MCF 10A (cell line): Measurements from ENCODE around the gene ITGB1. TPM values are rescaled to one million over a fixed set of nuclear protein-coding genes. Genes with fewer than 3 reads are reported as not detected.
A peak's percentile ranks its signal among the peaks of the same experiment; 100 is the strongest.
"Not testable (repeated sequence)": the region's sequence is repeated elsewhere in the genome, so short reads cannot be mapped to it uniquely, and the experiment has no call there.

ENCODE experiments used
- BruUV-seq: library from RNA; stranded (reverse); fragments of 400-500 nt; replicated peaks from 2 replicates; lab custom pipeline; 2021; lab: Mats Ljungman, UMichigan
- CTCF ChIA-PET: fragments of 300-600 bp; sonication (Branson Sonifier 250); formaldehyde crosslinking; extraction: SDS; loops from one replicate; lab custom pipeline; 2021; ENCODE audit warnings: antibody characterized with exemption, inconsistent platforms; lab: Yijun Ruan, JAX
- POLR2A ChIA-PET: fragments of 300-600, 350-650 bp; sonication (Branson Sonifier 250); formaldehyde crosslinking; extraction: SDS; loops from one replicate; lab custom pipeline; 2020; ENCODE audit warnings: antibody characterized with exemption, inconsistent platforms; lab: Yijun Ruan, JAX
- DNase-seq: peaks from one replicate; pipeline ENCODE4 v3.0.0-alpha.2; 2018; ENCODE audit not compliant: unreplicated experiment
- H3K27ac Mint-ChIP-seq: one replicate; pipeline ENCODE4 v1.8.0; 2022; ENCODE audit warnings: mild to moderate bottlenecking, low read depth, mixed read lengths; ENCODE audit not compliant: unreplicated experiment
- H3K27me3 Mint-ChIP-seq: one replicate; pipeline ENCODE4 v1.8.0; 2022; ENCODE audit warnings: mixed read lengths; ENCODE audit not compliant: insufficient read depth, unreplicated experiment
- H3K36me3 Mint-ChIP-seq: one replicate; pipeline ENCODE4 v1.8.0; 2022; ENCODE audit warnings: mild to moderate bottlenecking, moderate library complexity, mixed read lengths; ENCODE audit not compliant: insufficient read depth, unreplicated experiment
- H3K4me1 Mint-ChIP-seq: one replicate; pipeline ENCODE4 v1.8.0; 2022; ENCODE audit warnings: mixed read lengths; ENCODE audit not compliant: insufficient read depth, unreplicated experiment
- H3K4me3 Mint-ChIP-seq: one replicate; pipeline ENCODE4 v1.8.0; 2022; ENCODE audit warnings: mild to moderate bottlenecking, moderate library complexity, mixed read lengths; ENCODE audit not compliant: unreplicated experiment
- H3K9me3 Mint-ChIP-seq: one replicate; pipeline ENCODE4 v1.8.0; 2022; ENCODE audit warnings: mixed read lengths; ENCODE audit not compliant: unreplicated experiment
- intact Hi-C: fragments of 100-400 bp; cut with micrococcal nuclease; formaldehyde crosslinking; loops from 2 replicates; pipeline ENCODE4 v1.14.1; 2022
- total RNA-seq: library from RNA; stranded (reverse); gene quantifications from 2 replicates; pipeline ENCODE4 v1.2.3, GENCODE V29; 2022
- TF ChIP-seq, protein P1 (sequence below): fragments of 200-600 bp; IDR thresholded peaks from one replicate; pipeline ENCODE4 v1.8.0; 2022; ENCODE audit warnings: antibody characterized with exemption, mild to moderate bottlenecking; ENCODE audit not compliant: unreplicated experiment

The ITGB1 gene
- total RNA-seq, 1 experiment from 2014 or later, result 703 TPM

- intact Hi-C loops, result loop anchor here (10.0 kb wide), 1 partner anchor 627 kb away; no protein-coding TSS in a partner anchor
- TF ChIP-seq, protein P1, sequence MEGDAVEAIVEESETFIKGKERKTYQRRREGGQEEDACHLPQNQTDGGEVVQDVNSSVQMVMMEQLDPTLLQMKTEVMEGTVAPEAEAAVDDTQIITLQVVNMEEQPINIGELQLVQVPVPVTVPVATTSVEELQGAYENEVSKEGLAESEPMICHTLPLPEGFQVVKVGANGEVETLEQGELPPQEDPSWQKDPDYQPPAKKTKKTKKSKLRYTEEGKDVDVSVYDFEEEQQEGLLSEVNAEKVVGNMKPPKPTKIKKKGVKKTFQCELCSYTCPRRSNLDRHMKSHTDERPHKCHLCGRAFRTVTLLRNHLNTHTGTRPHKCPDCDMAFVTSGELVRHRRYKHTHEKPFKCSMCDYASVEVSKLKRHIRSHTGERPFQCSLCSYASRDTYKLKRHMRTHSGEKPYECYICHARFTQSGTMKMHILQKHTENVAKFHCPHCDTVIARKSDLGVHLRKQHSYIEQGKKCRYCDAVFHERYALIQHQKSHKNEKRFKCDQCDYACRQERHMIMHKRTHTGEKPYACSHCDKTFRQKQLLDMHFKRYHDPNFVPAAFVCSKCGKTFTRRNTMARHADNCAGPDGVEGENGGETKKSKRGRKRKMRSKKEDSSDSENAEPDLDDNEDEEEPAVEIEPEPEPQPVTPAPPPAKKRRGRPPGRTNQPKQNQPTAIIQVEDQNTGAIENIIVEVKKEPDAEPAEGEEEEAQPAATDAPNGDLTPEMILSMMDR, result no peak
- Mint-ChIP-seq H3K4me3 (no peak overlapping the region), H3K9me3 (no peaks in the 10 kb centered on the region), H3K4me1 (peaks cover 21% of the 10 kb centered on the region), H3K36me3 (peaks cover 7% of the 10 kb centered on the region), H3K27me3 (no peaks in the 10 kb centered on the region), H3K27ac (no peak overlapping the region)
- BruUV-seq, result no TSS peak
- POLR2A ChIA-PET, result interaction anchor here (0.6 to 13.8 kb wide), 8 partner anchors 11 to 72 kb away, joined by 3 to 335 read pairs (median 3); no protein-coding TSS in a partner anchor
- CTCF ChIA-PET, result interaction anchor here (0.6 to 1.2 kb wide), 3 partner anchors 14 to 832 kb away, joined by 3 read pairs; no protein-coding TSS in a partner anchor
- no peak for DNase-seq
Observed at GRCh38 chr10:33001908-33002492, 44.0 kb upstream of the ITGB1 start.

- H3K27me3 Mint-ChIP-seq, BruUV-seq, CTCF ChIA-PET, H3K36me3 Mint-ChIP-seq, H3K9me3 Mint-ChIP-seq, intact Hi-C loops: not testable (repeated sequence)
- H3K4me1 Mint-ChIP-seq, result peaks cover 28% of the 10 kb centered on the region
- H3K27ac Mint-ChIP-seq, result peak overlapping the region; percentile 89
- DNase-seq, result peak; percentile 73
- POLR2A ChIA-PET, result interaction anchor here (0.6 to 13.8 kb wide), 13 partner anchors 8 to 78 kb away, joined by 3 to 335 read pairs (median 4); no protein-coding TSS in a partner anchor
- H3K4me3 Mint-ChIP-seq, result peak overlapping the region; percentile 28
Observed at GRCh38 chr10:32998060-32998581, 40.1 kb upstream of the ITGB1 start.

DNA sequence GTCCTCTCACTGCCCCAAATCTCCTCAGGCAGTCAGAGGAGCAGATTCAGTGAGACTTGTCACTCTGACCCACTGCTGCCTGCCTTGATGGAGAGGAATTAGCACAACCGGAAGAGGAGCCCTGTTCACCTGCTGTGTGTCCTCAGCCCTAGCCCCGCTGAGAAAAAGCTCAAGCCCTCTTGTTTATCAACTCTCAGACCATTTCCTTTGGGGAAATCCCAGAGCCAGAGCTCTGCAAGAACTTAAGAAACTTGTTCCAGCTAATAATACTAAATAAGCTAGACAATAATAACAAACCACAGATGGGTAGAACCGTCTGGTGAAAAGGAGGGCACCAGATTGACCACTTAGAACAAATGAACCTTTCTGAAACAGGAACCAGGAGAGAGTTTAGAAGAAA, 37.7 kb upstream of the ITGB1 start:
- BruUV-seq, result no TSS peak
- Mint-ChIP-seq H3K27me3 (no peaks in the 10 kb centered on the region), H3K4me1 (peaks cover 28% of the 10 kb centered on the region), H3K36me3 (no peaks in the 10 kb centered on the region), H3K4me3 (no peak overlapping the region), H3K27ac (no peak overlapping the region), H3K9me3 (peaks cover 4% of the 10 kb centered on the region)
- POLR2A ChIA-PET, result interaction anchor here (1.3 to 13.8 kb wide), 2 partner anchors 8 to 12 kb away, joined by 4 to 335 read pairs; no protein-coding TSS in a partner anchor
- intact Hi-C loops, result no loop called here
- DNase-seq, result no peak
- TF ChIP-seq, protein P1, result no peak
- CTCF ChIA-PET, result no interaction called here

- H3K4me1 Mint-ChIP-seq, result peaks cover 28% of the 10 kb centered on the region
- no peaks in the 10 kb centered on the region for H3K36me3 Mint-ChIP-seq
- BruUV-seq, result no TSS peak
- POLR2A ChIA-PET, result interaction anchor here (1.3 to 13.8 kb wide), 2 partner anchors 9 to 11 kb away, joined by 4 to 335 read pairs; no protein-coding TSS in a partner anchor
- H3K4me3 Mint-ChIP-seq, result no peak overlapping the region
- no peak overlapping the region for H3K27ac Mint-ChIP-seq
- H3K27me3 Mint-ChIP-seq, result no peaks in the 10 kb centered on the region
- CTCF ChIA-PET, result no interaction called here
- H3K9me3 Mint-ChIP-seq, result peaks cover 6% of the 10 kb centered on the region
- TF ChIP-seq, protein P1, result no peak
- intact Hi-C loops, result no loop called here
- no peak for DNase-seq
Observed at GRCh38 chr10:32995066-32995622, 37.1 kb upstream of the ITGB1 start.

GRCh38 chr10:32994632-32995031, 36.6 kb upstream of the ITGB1 start:
- intact Hi-C loops, CTCF ChIA-PET, H3K9me3 Mint-ChIP-seq, H3K27ac Mint-ChIP-seq, H3K27me3 Mint-ChIP-seq, DNase-seq, BruUV-seq, H3K36me3 Mint-ChIP-seq, H3K4me3 Mint-ChIP-seq: not testable (repeated sequence)
- peaks cover 28% of the 10 kb centered on the region for H3K4me1 Mint-ChIP-seq
- POLR2A ChIA-PET, result interaction anchor here (1.3 to 13.8 kb wide), 2 partner anchors 9 to 11 kb away, joined by 4 to 335 read pairs; no protein-coding TSS in a partner anchor

DNA sequence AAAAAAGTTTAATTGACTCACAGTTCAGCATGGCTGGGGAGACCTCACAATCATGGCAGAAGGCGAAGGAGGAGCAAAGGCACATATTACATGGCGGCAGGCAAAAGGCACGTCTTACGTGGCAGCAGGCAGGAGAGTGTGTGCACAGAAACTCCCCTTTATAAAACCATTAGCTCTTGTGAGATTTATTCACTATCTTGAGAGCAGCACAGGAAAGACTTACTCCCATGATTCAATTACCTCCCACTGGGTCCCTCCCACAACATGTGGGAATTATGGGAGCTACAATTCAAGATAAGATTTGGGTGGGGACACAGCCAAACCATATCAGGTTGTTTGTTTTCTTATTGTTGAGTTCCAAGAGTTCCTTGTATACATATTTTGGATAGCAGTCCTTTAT, 34.3 kb upstream of the ITGB1 start:
- DNase-seq, BruUV-seq, H3K27me3 Mint-ChIP-seq, H3K4me3 Mint-ChIP-seq, H3K27ac Mint-ChIP-seq, intact Hi-C loops, H3K9me3 Mint-ChIP-seq, H3K36me3 Mint-ChIP-seq, CTCF ChIA-PET: not testable (repeated sequence)
- POLR2A ChIA-PET, result interaction anchor here (0.9 to 1.2 kb wide), 2 partner anchors 9 to 12 kb away, joined by 3 read pairs; no protein-coding TSS in a partner anchor
- peaks cover 16% of the 10 kb centered on the region for H3K4me1 Mint-ChIP-seq
